ENCODE measurements around the gene DDT.
"Not testable (repeated sequence)": the region's sequence is repeated elsewhere in the genome, so short reads cannot be mapped to it uniquely, and the experiment has no call there.

DNA sequence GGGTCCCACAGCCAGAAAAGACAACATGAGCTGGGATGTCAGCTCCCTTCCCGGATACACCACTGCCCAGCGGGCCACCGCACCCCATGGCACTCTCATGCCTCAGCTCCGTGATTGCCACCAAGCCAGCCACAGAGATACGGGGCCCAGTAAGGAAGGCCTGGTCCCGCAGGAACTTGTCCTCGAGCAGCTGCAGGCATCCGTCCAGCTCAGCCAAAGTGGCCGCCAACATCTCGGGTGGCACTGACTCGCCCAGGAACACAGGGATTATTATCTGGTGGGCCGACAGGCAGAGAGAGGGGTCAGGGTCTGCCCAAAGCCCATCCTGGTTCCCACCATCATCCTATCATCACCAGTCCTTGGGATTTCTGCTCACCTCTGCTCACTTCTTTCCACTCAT lies 3.1 kb upstream of the DDT start:
- not testable (repeated sequence) for TF ChIP-seq CTCF (conservative IDR thresholded peaks at IDR 0.05); EZH2 (IDR thresholded peaks at IDR 0.05; ENCODE audit: low read depth)

All from PC-9 (cell line).